ENCODE data around the gene CRYGC.

The CRYGC gene

GRCh38 chr2:208097801-208098200 lies 31.8 kb downstream of the CRYGC start:
- H3K27ac ChIP-seq (ENCODE audit: low read depth, low read length): no peak overlapping the region
- H3K27me3 ChIP-seq (ENCODE audit: control insufficient read depth in 5 of 5, insufficient read depth in 4 of 5, low read length in 5 of 5): no peaks in the 10 kb centered on the region
- H3K9ac ChIP-seq (ENCODE audit: low read length in 5 of 5): no peak overlapping the region
- H3K9me3 ChIP-seq (ENCODE audit: control insufficient read depth in 5 of 5, low read length in 5 of 5): no peaks in the 10 kb centered on the region
- H3K36me3 ChIP-seq (ENCODE audit: control insufficient read depth in 5 of 5, insufficient read depth in 5 of 5, low read length in 5 of 5): no peaks in the 10 kb centered on the region
- no peaks in the 10 kb centered on the region for H3K4me1 ChIP-seq (ENCODE audit: control insufficient read depth in 5 of 5, insufficient read depth in 5 of 5, low read length in 5 of 5)
- H3K4me3 ChIP-seq (ENCODE audit: low read depth in 1 of 5, low read length in 5 of 5): no peak overlapping the region

- Histone ChIP-seq H3K27ac (ENCODE audit: low read depth, low read length) (no peak overlapping the region), H3K4me1 (ENCODE audit: control insufficient read depth in 5 of 5, insufficient read depth in 5 of 5, low read length in 5 of 5) (no peaks in the 10 kb centered on the region), H3K9ac (ENCODE audit: low read length in 5 of 5) (no peak overlapping the region), H3K4me3 (ENCODE audit: low read depth in 1 of 5, low read length in 5 of 5) (no peak overlapping the region), H3K36me3 (ENCODE audit: control insufficient read depth in 5 of 5, insufficient read depth in 5 of 5, low read length in 5 of 5) (no peaks in the 10 kb centered on the region), H3K9me3 (ENCODE audit: control insufficient read depth in 5 of 5, low read length in 5 of 5) (no peaks in the 10 kb centered on the region), H3K27me3 (ENCODE audit: control insufficient read depth in 5 of 5, insufficient read depth in 4 of 5, low read length in 5 of 5) (no peaks in the 10 kb centered on the region)
These were observed 32.3 kb downstream of the CRYGC start for GRCh38 chr2:208097313-208097712.

GRCh38 chr2:208096080-208096479 lies 33.5 kb downstream of the CRYGC start:
- Histone ChIP-seq H3K4me1 (ENCODE audit: control insufficient read depth in 5 of 5, insufficient read depth in 5 of 5, low read length in 5 of 5) (no peaks in the 10 kb centered on the region), H3K9me3 (ENCODE audit: control insufficient read depth in 5 of 5, low read length in 5 of 5) (no peaks in the 10 kb centered on the region), H3K9ac (ENCODE audit: low read length in 5 of 5) (no peak overlapping the region), H3K27ac (ENCODE audit: low read depth, low read length) (no peak overlapping the region), H3K4me3 (ENCODE audit: low read depth in 1 of 5, low read length in 5 of 5) (no peak overlapping the region), H3K27me3 (ENCODE audit: control insufficient read depth in 5 of 5, insufficient read depth in 4 of 5, low read length in 5 of 5) (no peaks in the 10 kb centered on the region), H3K36me3 (ENCODE audit: control insufficient read depth in 5 of 5, insufficient read depth in 5 of 5, low read length in 5 of 5) (no peaks in the 10 kb centered on the region)

GRCh38 chr2:208093128-208093527 lies 36.5 kb downstream of the CRYGC start:
- Histone ChIP-seq H3K9me3 (ENCODE audit: control insufficient read depth in 5 of 5, low read length in 5 of 5) (peaks cover 0 to 8% (median 4%) of the 10 kb centered on the region in 5 donors), H3K27me3 (ENCODE audit: control insufficient read depth in 5 of 5, insufficient read depth in 4 of 5, low read length in 5 of 5) (no peaks in the 10 kb centered on the region), H3K36me3 (ENCODE audit: control insufficient read depth in 5 of 5, insufficient read depth in 5 of 5, low read length in 5 of 5) (no peaks in the 10 kb centered on the region), H3K9ac (ENCODE audit: low read length in 5 of 5) (no peak overlapping the region), H3K27ac (ENCODE audit: low read depth, low read length) (no peak overlapping the region), H3K4me1 (ENCODE audit: control insufficient read depth in 5 of 5, insufficient read depth in 5 of 5, low read length in 5 of 5) (no peaks in the 10 kb centered on the region), H3K4me3 (ENCODE audit: low read depth in 1 of 5, low read length in 5 of 5) (no peak overlapping the region)

GRCh38 chr2:208092093-208092832 lies 37.4 kb downstream of the CRYGC start:
- Histone ChIP-seq H3K4me3 (ENCODE audit: low read depth in 1 of 5, low read length in 5 of 5) (no peak overlapping the region), H3K36me3 (ENCODE audit: control insufficient read depth in 5 of 5, insufficient read depth in 5 of 5, low read length in 5 of 5) (no peaks in the 10 kb centered on the region), H3K27ac (ENCODE audit: low read depth, low read length) (no peak overlapping the region), H3K9me3 (ENCODE audit: control insufficient read depth in 5 of 5, low read length in 5 of 5) (peaks cover 0 to 8% (median 4%) of the 10 kb centered on the region in 5 donors), H3K27me3 (ENCODE audit: control insufficient read depth in 5 of 5, insufficient read depth in 4 of 5, low read length in 5 of 5) (no peaks in the 10 kb centered on the region), H3K4me1 (ENCODE audit: control insufficient read depth in 5 of 5, insufficient read depth in 5 of 5, low read length in 5 of 5) (no peaks in the 10 kb centered on the region), H3K9ac (ENCODE audit: low read length in 5 of 5) (no peak overlapping the region)

GRCh38 chr2:208090420-208090819 lies 39.2 kb downstream of the CRYGC start:
- no peak overlapping the region for H3K4me3 ChIP-seq (ENCODE audit: low read depth in 1 of 5, low read length in 5 of 5)
- H3K27me3 ChIP-seq (ENCODE audit: control insufficient read depth in 5 of 5, insufficient read depth in 4 of 5, low read length in 5 of 5): no peaks in the 10 kb centered on the region
- peaks cover 0 to 8% (median 4%) of the 10 kb centered on the region in 5 donors for H3K9me3 ChIP-seq (ENCODE audit: control insufficient read depth in 5 of 5, low read length in 5 of 5)
- H3K27ac ChIP-seq (ENCODE audit: low read depth, low read length): no peak overlapping the region
- no peak overlapping the region for H3K9ac ChIP-seq (ENCODE audit: low read length in 5 of 5)
- no peaks in the 10 kb centered on the region for H3K36me3 ChIP-seq (ENCODE audit: control insufficient read depth in 5 of 5, insufficient read depth in 5 of 5, low read length in 5 of 5)
- no peaks in the 10 kb centered on the region for H3K4me1 ChIP-seq (ENCODE audit: control insufficient read depth in 5 of 5, insufficient read depth in 5 of 5, low read length in 5 of 5)

GRCh38 chr2:208086029-208086428 lies 43.6 kb downstream of the CRYGC start:
- Histone ChIP-seq H3K27me3 (ENCODE audit: control insufficient read depth in 5 of 5, insufficient read depth in 4 of 5, low read length in 5 of 5) (no peaks in the 10 kb centered on the region), H3K27ac (ENCODE audit: low read depth, low read length) (no peak overlapping the region), H3K9ac (ENCODE audit: low read length in 5 of 5) (no peak overlapping the region), H3K4me1 (ENCODE audit: control insufficient read depth in 5 of 5, insufficient read depth in 5 of 5, low read length in 5 of 5) (no peaks in the 10 kb centered on the region), H3K36me3 (ENCODE audit: control insufficient read depth in 5 of 5, insufficient read depth in 5 of 5, low read length in 5 of 5) (no peaks in the 10 kb centered on the region), H3K9me3 (ENCODE audit: control insufficient read depth in 5 of 5, low read length in 5 of 5) (peaks cover 0 to 8% (median 4%) of the 10 kb centered on the region in 5 donors), H3K4me3 (ENCODE audit: low read depth in 1 of 5, low read length in 5 of 5) (no peak overlapping the region)

GRCh38 chr2:208083807-208084206 lies 45.8 kb downstream of the CRYGC start:
- H3K27me3 ChIP-seq (ENCODE audit: control insufficient read depth in 5 of 5, insufficient read depth in 4 of 5, low read length in 5 of 5): no peaks in the 10 kb centered on the region
- no peak overlapping the region for H3K4me3 ChIP-seq (ENCODE audit: low read depth in 1 of 5, low read length in 5 of 5)
- no peaks in the 10 kb centered on the region for H3K36me3 ChIP-seq (ENCODE audit: control insufficient read depth in 5 of 5, insufficient read depth in 5 of 5, low read length in 5 of 5)
- H3K9ac ChIP-seq (ENCODE audit: low read length in 5 of 5): no peak overlapping the region
- H3K4me1 ChIP-seq (ENCODE audit: control insufficient read depth in 5 of 5, insufficient read depth in 5 of 5, low read length in 5 of 5): no peaks in the 10 kb centered on the region
- no peaks in the 10 kb centered on the region for H3K9me3 ChIP-seq (ENCODE audit: control insufficient read depth in 5 of 5, low read length in 5 of 5)
- H3K27ac ChIP-seq (ENCODE audit: low read depth, low read length): no peak overlapping the region
